ENCODE measurements around the gene VSTM1. TPM values are rescaled to one million over a fixed set of nuclear protein-coding genes. Genes with fewer than 3 reads are reported as not detected.

The VSTM1 gene
- total RNA-seq, 1 experiment from 2014 or later, result not detected

DNA sequence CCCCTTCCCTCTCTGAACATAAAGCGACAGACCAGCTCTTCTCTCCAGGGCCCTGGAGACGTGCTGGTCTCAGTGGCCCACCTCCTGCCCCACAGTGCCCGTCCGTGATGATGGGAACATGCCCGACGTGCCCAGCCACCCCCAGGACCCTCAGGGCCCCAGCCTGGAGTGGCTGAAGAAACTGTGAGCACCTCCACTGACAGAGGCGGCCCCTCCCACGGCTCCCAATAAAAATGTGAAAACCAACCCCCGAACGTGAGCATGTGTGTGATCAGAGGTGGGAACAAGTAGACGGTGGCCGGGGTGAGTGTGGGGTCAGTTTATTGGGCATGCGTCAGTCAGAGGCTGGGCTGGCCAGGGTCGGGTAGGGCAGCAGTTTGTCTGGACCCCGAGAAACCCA is 43.0 kb upstream of the VSTM1 start:
- Histone ChIP-seq H2AFZ (ENCODE audit: low read length) (no peak overlapping the region), H3K27me3 (ENCODE audit: insufficient read depth, low read length) (no peaks in the 10 kb centered on the region), H3K14ac (ENCODE audit: insufficient read depth, low read length) (no peak overlapping the region), H2AK5ac (ENCODE audit: insufficient read length, low read length) (no peak overlapping the region), H3T11ph (ENCODE audit: low read length) (no peak overlapping the region), H3K79me1 (ENCODE audit: insufficient read depth, low read depth, low read length, poor library complexity, severe bottlenecking) (peaks cover 4% of the 10 kb centered on the region), H4K20me1 (ENCODE audit: control insufficient read depth, insufficient read depth, insufficient read length) (no peaks in the 10 kb centered on the region), H3K56ac (ENCODE audit: insufficient read length, low read depth, low read length) (no peak overlapping the region), H2BK15ac (ENCODE audit: low read depth, low read length) (no peak overlapping the region), H3K9ac (ENCODE audit: extremely low read depth, insufficient read length, low read length) (no peak overlapping the region), H4K8ac (replicated peaks; ENCODE audit: insufficient read length, low read depth, low read length) (no peak overlapping the region), H2BK12ac (ENCODE audit: insufficient read length, low read depth, low read length) (no peak overlapping the region), H3K4ac (ENCODE audit: low read depth, low read length) (no peak overlapping the region), H2BK120ac (ENCODE audit: low read depth, low read length, poor library complexity, severe bottlenecking) (no peak overlapping the region), H3K27ac (ENCODE audit: insufficient read length, low read depth, low read length) (no peak overlapping the region), H3K23ac (ENCODE audit: insufficient read length, low read depth, low read length) (no peak overlapping the region), H3K9me3 (ENCODE audit: control insufficient read depth, low read depth, low read length) (no peaks in the 10 kb centered on the region), H3K4me2 (ENCODE audit: insufficient read depth, insufficient read length, low read length) (no peak overlapping the region), H4K91ac (ENCODE audit: insufficient read length, low read depth, low read length) (no peak overlapping the region), H3K79me2 (ENCODE audit: insufficient read depth, low read length) (peaks cover 1% of the 10 kb centered on the region; the same call in 1 of the 2 replicates), H3K4me1 (ENCODE audit: insufficient read depth, low read length) (no peaks in the 10 kb centered on the region), H2BK20ac (ENCODE audit: low read depth, low read length, poor library complexity, severe bottlenecking) (no peak overlapping the region), H2BK5ac (ENCODE audit: insufficient read length, low read length) (no peak overlapping the region), H4K5ac (ENCODE audit: insufficient read length, low read depth, low read length) (no peak overlapping the region), H3K23me2 (ENCODE audit: insufficient read length, low read depth, low read length, poor library complexity, severe bottlenecking) (peaks cover 5% of the 10 kb centered on the region), H3K18ac (ENCODE audit: insufficient read length, low read depth, low read length) (no peak overlapping the region)
- Mint-ChIP-seq H3K9me3 (peaks cover 0 to 2% of the 10 kb centered on the region in 2 experiments; a peak in 3 of 5 replicates), H3K27me3 (ENCODE audit: low read depth) (no peaks in the 10 kb centered on the region; the same call in 1 of the 2 replicates), H3K4me1 (peaks cover 2 to 6% of the 10 kb centered on the region in 2 experiments; a peak in 1 of 4 replicates), H3K27ac (no peak overlapping the region), H3K4me3 (no peak overlapping the region), H3K36me3 (ENCODE audit: insufficient read depth in 1 of 3, low read depth in 3 of 3) (peaks cover 45 to 63% (median 58%) of the 10 kb centered on the region in 3 experiments)
- DNase-seq, result no peak
- TF ChIP-seq, protein P1, sequence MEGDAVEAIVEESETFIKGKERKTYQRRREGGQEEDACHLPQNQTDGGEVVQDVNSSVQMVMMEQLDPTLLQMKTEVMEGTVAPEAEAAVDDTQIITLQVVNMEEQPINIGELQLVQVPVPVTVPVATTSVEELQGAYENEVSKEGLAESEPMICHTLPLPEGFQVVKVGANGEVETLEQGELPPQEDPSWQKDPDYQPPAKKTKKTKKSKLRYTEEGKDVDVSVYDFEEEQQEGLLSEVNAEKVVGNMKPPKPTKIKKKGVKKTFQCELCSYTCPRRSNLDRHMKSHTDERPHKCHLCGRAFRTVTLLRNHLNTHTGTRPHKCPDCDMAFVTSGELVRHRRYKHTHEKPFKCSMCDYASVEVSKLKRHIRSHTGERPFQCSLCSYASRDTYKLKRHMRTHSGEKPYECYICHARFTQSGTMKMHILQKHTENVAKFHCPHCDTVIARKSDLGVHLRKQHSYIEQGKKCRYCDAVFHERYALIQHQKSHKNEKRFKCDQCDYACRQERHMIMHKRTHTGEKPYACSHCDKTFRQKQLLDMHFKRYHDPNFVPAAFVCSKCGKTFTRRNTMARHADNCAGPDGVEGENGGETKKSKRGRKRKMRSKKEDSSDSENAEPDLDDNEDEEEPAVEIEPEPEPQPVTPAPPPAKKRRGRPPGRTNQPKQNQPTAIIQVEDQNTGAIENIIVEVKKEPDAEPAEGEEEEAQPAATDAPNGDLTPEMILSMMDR (conservative IDR thresholded peaks at IDR 0.05), result no peak
- WGBS (ENCODE audit: extremely low coverage, insufficient read length, low lambda C conversion rate), result no CpG with 5 or more reads among the region's 15 CpGs
